Measurements from ENCODE around the gene ARHGEF1. TPM values are rescaled to one million over a fixed set of nuclear protein-coding genes. Genes with fewer than 3 reads are reported as not detected.

Gene ARHGEF1
- total and polyA plus RNA-seq, 7 experiments from 2014 or later: 184 to 1,236 (median 1,084) TPM

GRCh38 chr19:41853344-41853743 lies 29.6 kb upstream of the ARHGEF1 start:
- ChIA-PET CTCF (interaction anchor here (1.4 kb wide), 1 partner anchor 10 kb away, joined by 4 read pairs; no protein-coding TSS in a partner anchor), POLR2A (no interaction called here)
- no peak for ATAC-seq

GRCh38 chr19:41853768-41854167 lies 29.2 kb upstream of the ARHGEF1 start:
- Mint-ChIP-seq H3K27me3 (peaks cover 0 to 47% (median 4%) of the 10 kb centered on the region in 5 donors), H3K4me3 (no peak overlapping the region), H3K27ac (no peak overlapping the region), H3K4me1 (peaks cover 0 to 3% (median 0%) of the 10 kb centered on the region in 7 donors), H3K36me3 (no peaks in the 10 kb centered on the region), H3K9me3 (no peaks in the 10 kb centered on the region)
- H3K27ac ChIP-seq (ENCODE audit: low read depth, low read length): no peak overlapping the region
- POLR2A ChIA-PET: no interaction called here
- H3K36me3 ChIP-seq (ENCODE audit: control insufficient read depth in 2 of 3, insufficient read depth in 3 of 3, low read length in 3 of 3): no peaks in the 10 kb centered on the region
- no peaks in the 10 kb centered on the region for H3K9me3 ChIP-seq (ENCODE audit: control insufficient read depth in 2 of 3, low read length in 3 of 3)
- CTCF ChIA-PET: interaction anchor here (1.4 kb wide), 1 partner anchor 10 kb away, joined by 4 read pairs; no protein-coding TSS in a partner anchor
- no peak overlapping the region for H3K4me3 ChIP-seq (ENCODE audit: low read length)
- ATAC-seq (no peak), DNase-seq (no peak)
- intact Hi-C loops (cut with micrococcal nuclease): no loop called here
- H3K27me3 ChIP-seq (ENCODE audit: control insufficient read depth in 2 of 2, insufficient read depth in 2 of 2, low read length in 2 of 2): no peaks in the 10 kb centered on the region
- H3K4me1 ChIP-seq (ENCODE audit: control insufficient read depth in 2 of 2, insufficient read depth in 2 of 2, low read length in 2 of 2): no peaks in the 10 kb centered on the region

More at GRCh38 chr19:41853344-41853743, 29.6 kb upstream of the ARHGEF1 start:
- Histone ChIP-seq H3K36me3 (ENCODE audit: control insufficient read depth in 2 of 3, insufficient read depth in 3 of 3, low read length in 3 of 3) (no peaks in the 10 kb centered on the region), H3K4me3 (ENCODE audit: low read length) (no peak overlapping the region), H3K27me3 (ENCODE audit: control insufficient read depth in 2 of 2, insufficient read depth in 2 of 2, low read length in 2 of 2) (no peaks in the 10 kb centered on the region), H3K4me1 (ENCODE audit: control insufficient read depth in 2 of 2, insufficient read depth in 2 of 2, low read length in 2 of 2) (no peaks in the 10 kb centered on the region), H3K27ac (ENCODE audit: low read depth, low read length) (no peak overlapping the region), H3K9me3 (ENCODE audit: control insufficient read depth in 2 of 3, low read length in 3 of 3) (no peaks in the 10 kb centered on the region)
- Mint-ChIP-seq H3K4me1 (peaks cover 0 to 3% (median 0%) of the 10 kb centered on the region in 7 donors), H3K27me3 (peaks cover 0 to 47% (median 4%) of the 10 kb centered on the region in 5 donors), H3K36me3 (no peaks in the 10 kb centered on the region), H3K27ac (peak overlapping the region in 1 of 9 donors; percentile 6), H3K9me3 (no peaks in the 10 kb centered on the region), H3K4me3 (no peak overlapping the region)
- DNase-seq: no peak
- intact Hi-C loops (cut with micrococcal nuclease): no loop called here

- Histone ChIP-seq H3K27ac (ENCODE audit: low read depth, low read length) (peak overlapping the region; percentile 89), H3K4me3 (ENCODE audit: low read length) (peak overlapping the region; percentile 90), H3K27me3 (ENCODE audit: control insufficient read depth in 2 of 2, insufficient read depth in 2 of 2, low read length in 2 of 2) (no peaks in the 10 kb centered on the region), H3K36me3 (ENCODE audit: control insufficient read depth in 2 of 3, insufficient read depth in 3 of 3, low read length in 3 of 3) (peaks cover 5 to 31% (median 8%) of the 10 kb centered on the region in 3 experiments), H3K9me3 (ENCODE audit: control insufficient read depth in 2 of 3, low read length in 3 of 3) (no peaks in the 10 kb centered on the region), H3K4me1 (ENCODE audit: control insufficient read depth in 2 of 2, insufficient read depth in 2 of 2, low read length in 2 of 2) (peaks cover 33 to 37% of the 10 kb centered on the region in 2 donors)
- CTCF ChIA-PET: interaction anchor here (0.7 to 3.0 kb wide), 12 partner anchors 13 to 100 kb away, joined by 3 to 38 read pairs (median 5); partner anchors contain the start of gene RABAC1
- peaks cover 33 to 42% (median 36%) of the 10 kb centered on the region in 7 donors for H3K4me1 Mint-ChIP-seq
- no peak for DNase-seq
- peak overlapping the region; percentile 86 to 95 (median 93) for H3K4me3 Mint-ChIP-seq
- intact Hi-C loops (cut with micrococcal nuclease): loop anchor here (1.0 to 2.0 kb wide), 11 partner anchors 16 to 443 kb away; partner anchors contain the start of genes RABAC1 (in 2 of the 2), DEDD2 (in 1 of the 2), PAFAH1B3 (in 1 of the 2) and PRR19 (in 1 of the 2)
- no peaks in the 10 kb centered on the region for H3K9me3 Mint-ChIP-seq
- peaks cover 4 to 34% (median 13%) of the 10 kb centered on the region in 5 donors for H3K36me3 Mint-ChIP-seq
- POLR2A ChIA-PET: interaction anchor here (0.9 to 10.0 kb wide), 13 partner anchors 8 to 595 kb away, joined by 3 to 220 read pairs (median 7); partner anchors contain the start of genes ARHGEF1, CD79A and RABAC1
- peaks cover 0 to 15% (median 0%) of the 10 kb centered on the region in 5 donors for H3K27me3 Mint-ChIP-seq
- no peak for ATAC-seq
- peak overlapping the region; percentile 91 to 98 (median 95) for H3K27ac Mint-ChIP-seq
These were observed 23.8 kb upstream of the ARHGEF1 start for GRCh38 chr19:41859213-41859617.

- H3K4me1 ChIP-seq (ENCODE audit: control insufficient read depth in 2 of 2, insufficient read depth in 2 of 2, low read length in 2 of 2): peaks cover 39 to 43% of the 10 kb centered on the region in 2 donors
- Mint-ChIP-seq H3K4me1 (peaks cover 34 to 47% (median 41%) of the 10 kb centered on the region in 7 donors), H3K27me3 (peaks cover 0 to 9% (median 0%) of the 10 kb centered on the region in 5 donors), H3K27ac (peak within 1 kb of the TSS; percentile 91 to 98 (median 95)), H3K36me3 (peaks cover 4 to 40% (median 19%) of the 10 kb centered on the region in 5 donors), H3K4me3 (peak within 1 kb of the TSS; percentile 86 to 95 (median 93)), H3K9me3 (no peaks in the 10 kb centered on the region)
- peak; percentile 95 to 99 (median 98) for DNase-seq
- intact Hi-C loops (cut with micrococcal nuclease): loop anchor here (1.0 to 2.0 kb wide), 14 partner anchors 11 to 597 kb away; partner anchors contain the start of genes RABAC1 (in 2 of the 2), DEDD2 (in 1 of the 2), PAFAH1B3 (in 1 of the 2) and PRR19 (in 1 of the 2)
- peak within 1 kb of the TSS; percentile 89 for H3K27ac ChIP-seq (ENCODE audit: low read depth, low read length)
- POLR2A ChIA-PET: interaction anchor here (0.7 to 10.0 kb wide), 19 partner anchors 8 to 596 kb away, joined by 3 to 220 read pairs (median 5); partner anchors contain the start of genes ARHGEF1, CD79A, ERFL and RABAC1
- H3K9me3 ChIP-seq (ENCODE audit: control insufficient read depth in 2 of 3, low read length in 3 of 3): no peaks in the 10 kb centered on the region
- CTCF ChIA-PET: interaction anchor here (0.7 to 3.0 kb wide), 18 partner anchors 13 to 175 kb away, joined by 3 to 38 read pairs (median 6); partner anchors contain the start of gene RABAC1
- H3K36me3 ChIP-seq (ENCODE audit: control insufficient read depth in 2 of 3, insufficient read depth in 3 of 3, low read length in 3 of 3): peaks cover 11 to 37% (median 14%) of the 10 kb centered on the region in 3 experiments
- ATAC-seq: peak; percentile 92
- peak within 1 kb of the TSS; percentile 90 for H3K4me3 ChIP-seq (ENCODE audit: low read length)
- H3K27me3 ChIP-seq (ENCODE audit: control insufficient read depth in 2 of 2, insufficient read depth in 2 of 2, low read length in 2 of 2): no peaks in the 10 kb centered on the region
These were observed 23.2 kb upstream of the ARHGEF1 start, which contains the start of gene RPS19 for GRCh38 chr19:41859618-41860418. Gene RPS19 (plus strand): TSS chr19:41860255. CDS start chr19:41860775, 520 bp downstream.

- Histone ChIP-seq H3K9me3 (ENCODE audit: control insufficient read depth in 2 of 3, low read length in 3 of 3) (no peaks in the 10 kb centered on the region), H3K36me3 (ENCODE audit: control insufficient read depth in 2 of 3, insufficient read depth in 3 of 3, low read length in 3 of 3) (peaks cover 16 to 44% (median 16%) of the 10 kb centered on the region in 3 experiments), H3K4me1 (ENCODE audit: control insufficient read depth in 2 of 2, insufficient read depth in 2 of 2, low read length in 2 of 2) (peaks cover 40 to 46% of the 10 kb centered on the region in 2 donors), H3K27me3 (ENCODE audit: control insufficient read depth in 2 of 2, insufficient read depth in 2 of 2, low read length in 2 of 2) (no peaks in the 10 kb centered on the region), H3K4me3 (ENCODE audit: low read length) (peak overlapping the region; percentile 90), H3K27ac (ENCODE audit: low read depth, low read length) (peak overlapping the region; percentile 89)
- ATAC-seq (no peak), DNase-seq (peak in 3 of 9 donors; percentile 23 to 34 (median 31))
- Mint-ChIP-seq H3K4me3 (peak overlapping the region; percentile 86 to 95 (median 92)), H3K27ac (peak overlapping the region; percentile 78 to 95 (median 91)), H3K36me3 (peaks cover 4 to 43% (median 19%) of the 10 kb centered on the region in 5 donors), H3K27me3 (peaks cover 0 to 5% (median 0%) of the 10 kb centered on the region in 5 donors), H3K4me1 (peaks cover 34 to 53% (median 43%) of the 10 kb centered on the region in 7 donors), H3K9me3 (no peaks in the 10 kb centered on the region)
- CTCF ChIA-PET: interaction anchor here (0.7 to 3.0 kb wide), 13 partner anchors 12 to 174 kb away, joined by 3 to 38 read pairs (median 6); partner anchors contain the start of gene RABAC1
- intact Hi-C loops (cut with micrococcal nuclease): loop anchor here (1.0 to 2.0 kb wide), 5 partner anchors 11 to 598 kb away; no protein-coding TSS in a partner anchor
- POLR2A ChIA-PET: interaction anchor here (0.6 to 10.0 kb wide), 19 partner anchors 8 to 379 kb away, joined by 3 to 220 read pairs (median 5); partner anchors contain the start of genes ARHGEF1, CD79A, ERFL and RABAC1
These were observed 22.4 kb upstream of the ARHGEF1 start for GRCh38 chr19:41860419-41861115.

Data from naive thymus-derived CD4-positive, alpha-beta T cell (primary cell).